ENCODE results near the gene XKR7.

Gene XKR7

DNA sequence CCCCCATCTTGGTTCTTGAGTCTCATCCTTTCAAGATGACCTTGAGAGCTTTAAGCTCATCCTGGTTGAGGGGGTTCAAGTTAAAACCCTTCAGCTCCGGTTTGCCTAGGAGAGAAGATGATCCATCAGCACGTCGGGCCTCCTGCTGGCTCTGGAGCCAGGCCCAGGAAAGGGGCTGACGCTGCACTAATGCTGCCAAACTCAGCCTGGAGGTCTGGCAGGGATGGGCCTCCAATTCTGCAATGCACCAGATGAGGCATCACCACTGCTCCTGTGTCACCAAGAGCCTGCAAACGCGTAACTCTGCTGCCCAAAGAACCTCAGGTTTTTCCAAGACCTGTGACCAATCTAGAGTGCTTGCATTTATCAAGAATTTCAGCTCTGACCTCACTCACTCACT is 22.2 kb upstream of the XKR7 start:
- DNase-seq, result no peak

DNA sequence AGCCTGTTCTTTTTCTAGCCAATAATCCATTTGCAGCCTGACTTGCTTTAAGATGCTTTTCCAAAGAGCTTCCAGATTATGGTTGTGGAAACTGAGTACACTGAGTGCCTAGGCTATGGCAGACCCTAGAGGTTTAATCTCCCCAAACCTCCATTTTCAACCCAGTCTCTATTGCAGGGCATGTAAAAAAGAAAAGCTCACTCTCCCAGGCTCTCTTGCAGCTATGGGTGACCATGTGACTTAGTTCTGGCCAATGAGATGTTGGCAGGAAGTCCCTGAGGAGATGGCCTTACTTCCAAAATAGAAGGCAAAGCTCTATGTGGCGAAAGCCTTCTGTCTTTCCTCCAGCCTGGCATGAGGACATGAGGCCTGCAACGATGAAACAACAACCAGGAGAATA is 19.9 kb upstream of the XKR7 start:
- no peak for DNase-seq

DNA sequence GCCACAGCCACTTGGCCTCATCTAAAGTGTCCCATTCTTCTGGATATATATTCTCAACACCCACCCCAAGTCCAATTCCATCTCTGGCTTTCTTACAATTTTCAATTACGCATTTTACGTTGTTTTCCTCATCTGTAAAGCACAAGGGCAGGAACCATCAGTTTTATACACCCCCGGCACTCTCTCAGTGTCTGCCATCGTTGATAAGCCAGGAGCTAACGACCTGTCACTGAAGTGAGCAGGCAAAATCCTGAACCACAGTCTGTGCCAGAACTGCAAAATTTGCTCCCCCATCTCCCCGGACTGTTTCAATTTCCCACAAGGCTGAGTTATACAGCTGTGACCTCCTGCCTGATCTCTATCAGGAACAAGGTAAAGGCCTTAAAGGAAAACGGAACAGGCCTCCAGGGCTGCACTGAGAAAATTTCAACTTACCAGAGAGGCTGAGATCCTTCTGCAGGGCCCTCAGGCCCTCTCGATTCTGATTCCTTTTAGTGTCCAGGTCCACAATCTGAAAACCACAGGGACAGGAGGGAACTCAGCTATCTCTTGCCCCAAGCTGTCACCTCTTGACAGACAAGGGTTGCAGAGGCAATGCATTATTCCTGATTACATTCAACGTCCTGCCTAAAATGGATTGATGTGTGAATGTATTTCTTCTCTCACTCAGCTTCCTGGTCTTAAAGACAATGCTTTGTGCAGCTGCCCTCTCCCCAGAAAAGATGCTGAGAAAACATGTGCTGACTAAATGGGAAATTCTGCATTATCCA is 17.9 kb upstream of the XKR7 start:
- DNase-seq, result no peak

DNA sequence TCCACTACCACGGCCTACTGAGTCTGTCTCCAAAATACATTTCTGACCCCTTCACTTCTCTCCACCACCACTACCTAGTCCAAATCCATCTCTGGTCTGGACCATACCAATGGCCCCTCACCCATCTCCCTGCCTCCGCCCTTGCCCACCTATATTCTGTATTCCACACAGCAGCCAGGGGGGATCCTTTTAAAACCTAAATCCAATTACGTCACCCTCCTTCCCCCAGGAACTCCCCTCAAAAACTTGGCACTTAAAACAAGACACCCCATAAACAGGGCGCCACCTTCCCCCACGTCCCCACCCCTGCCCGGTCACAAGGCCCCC is 16.8 kb upstream of the XKR7 start:
- no peak for DNase-seq

DNA sequence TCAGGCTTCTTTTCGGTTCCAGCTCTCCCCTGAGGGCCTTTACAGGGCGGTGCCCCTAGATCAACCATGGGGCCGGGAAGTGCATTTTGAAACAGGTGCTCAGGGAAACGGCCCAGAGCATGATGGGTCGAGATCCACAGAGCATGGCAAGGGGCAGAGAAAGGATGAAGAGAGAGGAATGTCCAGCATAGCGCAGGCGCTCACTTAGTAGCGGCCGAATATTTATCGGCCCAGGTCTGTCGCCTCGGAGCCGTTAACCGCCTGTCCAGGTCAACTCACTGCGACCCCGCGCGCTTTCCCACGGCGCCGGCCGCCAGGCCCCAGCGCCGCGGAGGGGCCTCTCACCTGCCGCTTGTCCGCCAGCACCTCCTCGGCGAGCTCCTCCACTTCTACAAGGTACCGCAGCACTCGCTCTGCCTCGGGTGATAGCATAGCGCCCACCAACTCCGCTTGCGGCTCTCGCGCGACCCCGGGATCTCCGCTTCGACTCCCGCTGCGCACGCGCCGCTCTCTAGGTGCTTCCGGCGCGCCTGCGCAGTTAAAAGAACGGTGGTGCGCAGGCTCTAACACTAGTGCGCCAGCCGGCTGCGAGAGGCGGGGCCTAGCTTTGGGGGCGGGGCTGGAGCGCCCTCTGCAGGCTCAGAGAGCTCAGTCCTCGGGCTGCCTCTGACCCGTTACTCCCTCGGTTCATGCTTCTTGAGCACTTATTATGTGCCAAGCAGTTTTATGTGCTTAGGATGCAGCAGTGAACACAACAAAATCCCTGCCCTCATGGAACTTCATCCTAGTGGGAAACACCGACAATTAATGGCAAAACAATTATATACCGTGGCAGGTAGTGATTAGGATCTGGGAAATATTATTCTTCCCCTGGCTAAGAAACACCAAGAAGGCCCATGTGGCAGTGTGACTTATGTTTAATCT is 16.2 kb upstream of the XKR7 start, which contains the start of gene PDRG1:
PDRG1 (minus strand) TSS at position 517 of the 924 bp plus-strand sequence; CDS start at position 432, 85 bp downstream.
- DNase-seq, result peak; percentile 99

DNA sequence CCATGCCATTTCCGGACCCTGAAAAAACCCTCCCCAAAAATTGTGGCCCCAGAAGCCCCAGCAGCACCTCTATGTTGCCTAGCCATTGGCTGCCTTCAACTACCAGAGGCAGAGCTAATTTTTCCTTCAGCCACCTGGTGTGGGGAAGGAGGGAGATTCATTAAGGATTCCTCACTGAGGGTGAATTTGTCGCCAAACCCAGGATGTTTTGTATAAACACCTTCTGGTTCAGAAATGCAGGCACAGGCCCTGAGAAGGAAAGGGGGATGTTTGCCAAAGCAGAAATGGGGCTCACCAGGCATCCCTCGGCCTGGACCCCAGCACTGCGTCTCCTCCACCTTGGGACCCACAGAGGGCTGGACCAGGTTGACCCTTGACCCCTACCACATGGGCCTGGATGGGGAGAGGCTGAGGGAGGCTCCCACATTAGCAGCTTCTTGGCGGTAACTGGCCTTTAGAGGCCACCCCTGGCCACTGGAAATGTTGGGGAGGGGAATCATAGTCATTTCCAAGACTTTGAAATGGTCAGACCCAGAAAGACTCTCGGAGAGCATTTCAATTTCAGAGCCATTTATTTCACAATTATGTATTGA is 14.3 kb upstream of the XKR7 start:
- no peak for DNase-seq

DNA sequence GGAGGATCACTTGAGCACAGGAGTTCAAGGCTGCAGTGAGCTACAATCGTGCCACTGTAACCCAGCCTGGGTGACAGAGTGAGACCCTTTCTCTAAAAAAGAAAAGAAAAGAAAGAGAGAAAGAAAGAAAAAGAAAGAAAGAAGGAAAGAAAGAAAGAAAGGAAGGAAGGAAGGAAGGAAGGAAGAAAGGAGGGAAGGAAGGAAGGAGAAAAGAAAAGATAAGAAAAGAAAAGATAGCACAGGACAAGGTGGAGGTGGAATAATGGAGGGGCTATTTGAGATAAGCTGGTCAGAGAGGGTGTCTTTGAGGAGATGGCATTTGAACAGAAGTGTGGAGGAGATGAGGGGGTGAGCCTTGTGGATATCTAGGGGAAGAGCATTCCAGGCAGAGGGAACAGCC is 13.5 kb upstream of the XKR7 start:
- no peak for DNase-seq

DNA sequence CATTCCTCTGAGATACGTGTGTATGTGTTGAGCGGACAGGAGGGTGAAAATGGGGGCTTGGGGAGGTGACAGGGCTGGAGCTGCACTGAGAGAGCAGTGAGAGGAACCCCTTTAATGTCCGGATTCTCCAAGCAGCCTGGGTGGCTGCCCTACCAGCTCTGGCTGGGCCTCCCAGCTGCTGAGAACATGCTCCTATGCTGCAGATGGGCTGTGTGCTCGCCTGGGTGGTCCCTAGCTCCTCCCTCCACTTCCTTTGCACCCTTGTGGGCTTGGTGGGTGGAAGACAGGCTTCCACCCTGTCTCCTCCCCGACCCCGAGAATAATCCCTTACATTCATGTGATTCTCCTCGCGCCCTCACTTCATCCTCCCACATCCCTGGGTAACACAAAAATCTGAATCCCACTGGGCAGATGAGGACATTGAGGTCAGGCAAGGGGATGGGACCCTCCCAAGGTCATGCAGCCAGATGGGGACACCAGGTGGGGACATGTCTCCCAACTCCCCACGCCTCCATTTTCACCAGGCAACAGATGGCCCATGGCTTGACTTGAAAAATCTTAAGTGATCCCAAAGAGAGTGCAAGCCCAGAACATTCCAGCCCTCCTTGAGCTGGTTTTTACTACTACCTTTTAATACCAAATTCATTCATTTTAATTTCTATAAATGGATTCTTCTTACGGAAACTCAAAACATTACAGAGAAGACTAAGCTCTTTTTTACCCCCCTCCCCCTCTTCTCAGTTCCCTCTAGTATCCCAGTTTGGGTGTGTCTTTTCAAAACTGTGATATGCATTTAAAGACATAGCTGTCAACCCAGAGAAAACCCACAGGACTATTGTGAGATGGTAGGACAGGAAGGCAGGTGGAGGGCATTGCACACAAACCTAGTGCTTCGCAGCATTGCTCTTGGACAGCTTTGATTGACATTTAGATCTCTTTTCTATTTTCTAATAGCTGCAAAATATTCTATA is 11.1 kb upstream of the XKR7 start:
- peak; percentile 75 for DNase-seq

DNA sequence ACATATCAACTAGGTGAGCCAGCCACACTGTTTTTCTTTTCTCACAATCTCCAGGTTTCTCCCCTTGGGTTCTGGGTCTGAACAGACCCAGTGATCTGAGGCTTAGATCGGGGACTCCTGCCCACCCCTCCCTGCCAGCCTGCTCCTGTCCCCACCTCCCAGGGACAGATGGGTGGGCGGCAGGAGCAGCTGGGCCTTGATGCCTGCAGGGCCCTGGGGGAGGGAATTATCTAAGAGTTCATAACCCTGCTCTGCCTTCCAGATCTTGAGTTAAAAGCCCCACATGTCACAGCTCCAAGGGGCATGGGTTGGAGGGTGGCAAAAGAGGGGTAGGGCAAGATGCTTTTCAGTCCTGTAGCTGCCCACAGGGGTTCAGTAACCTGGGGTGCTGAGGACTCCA is 5.2 kb upstream of the XKR7 start:
- DNase-seq, result peak; percentile 99

DNA sequence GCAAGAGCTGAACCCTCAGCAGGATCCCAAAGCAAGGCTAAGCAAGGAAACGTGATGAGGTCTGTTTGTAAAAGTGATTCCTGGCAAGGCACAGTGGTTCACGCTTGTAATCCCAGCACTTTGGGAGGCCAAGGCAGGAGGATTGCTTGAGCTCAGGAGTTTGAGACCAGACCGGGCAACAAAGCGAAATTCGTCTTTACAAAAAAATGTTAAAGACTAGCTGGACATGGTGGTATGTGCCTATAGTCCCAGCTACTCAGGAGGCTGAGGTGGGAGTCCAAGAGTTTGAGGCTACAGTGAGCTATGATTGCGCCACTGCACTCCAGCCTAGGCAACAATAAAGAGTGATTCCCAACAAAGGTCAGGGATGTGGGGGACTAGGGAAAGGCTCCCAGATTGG is 4.1 kb upstream of the XKR7 start:
- no peak for DNase-seq

DNA sequence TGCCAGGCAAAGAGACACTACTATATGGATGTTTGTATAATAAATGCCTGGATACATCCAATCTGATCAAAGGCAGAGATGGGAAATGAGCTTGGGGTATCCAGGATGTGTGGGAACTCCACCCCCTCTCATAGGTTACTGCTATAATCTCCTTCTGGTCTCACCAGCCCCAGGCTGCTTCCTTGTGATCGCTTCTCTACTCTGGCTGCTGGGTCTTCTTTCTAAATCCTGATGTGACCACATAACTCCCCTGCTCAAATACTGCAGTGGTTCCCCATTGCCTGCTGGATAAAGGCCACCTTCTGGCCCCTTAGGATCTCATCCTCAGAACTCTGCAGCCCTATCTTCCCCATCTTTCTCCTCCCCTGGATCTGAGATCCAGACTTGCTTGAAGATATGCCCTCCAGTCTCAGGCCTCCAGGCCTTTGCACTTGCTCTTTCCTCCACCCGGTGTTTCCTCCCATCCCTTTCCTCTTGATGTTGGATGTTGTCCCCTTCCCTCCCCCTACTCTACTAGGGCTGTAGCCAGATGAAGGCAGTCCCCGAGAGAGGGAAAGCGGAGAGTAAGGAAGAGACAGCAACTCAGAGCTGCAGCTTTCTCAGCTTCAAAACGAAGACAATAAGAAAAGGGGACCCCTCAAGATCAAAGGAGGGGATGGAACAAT is 828 bp upstream of the XKR7 start:
- DNase-seq, result peak; percentile 70

DNA sequence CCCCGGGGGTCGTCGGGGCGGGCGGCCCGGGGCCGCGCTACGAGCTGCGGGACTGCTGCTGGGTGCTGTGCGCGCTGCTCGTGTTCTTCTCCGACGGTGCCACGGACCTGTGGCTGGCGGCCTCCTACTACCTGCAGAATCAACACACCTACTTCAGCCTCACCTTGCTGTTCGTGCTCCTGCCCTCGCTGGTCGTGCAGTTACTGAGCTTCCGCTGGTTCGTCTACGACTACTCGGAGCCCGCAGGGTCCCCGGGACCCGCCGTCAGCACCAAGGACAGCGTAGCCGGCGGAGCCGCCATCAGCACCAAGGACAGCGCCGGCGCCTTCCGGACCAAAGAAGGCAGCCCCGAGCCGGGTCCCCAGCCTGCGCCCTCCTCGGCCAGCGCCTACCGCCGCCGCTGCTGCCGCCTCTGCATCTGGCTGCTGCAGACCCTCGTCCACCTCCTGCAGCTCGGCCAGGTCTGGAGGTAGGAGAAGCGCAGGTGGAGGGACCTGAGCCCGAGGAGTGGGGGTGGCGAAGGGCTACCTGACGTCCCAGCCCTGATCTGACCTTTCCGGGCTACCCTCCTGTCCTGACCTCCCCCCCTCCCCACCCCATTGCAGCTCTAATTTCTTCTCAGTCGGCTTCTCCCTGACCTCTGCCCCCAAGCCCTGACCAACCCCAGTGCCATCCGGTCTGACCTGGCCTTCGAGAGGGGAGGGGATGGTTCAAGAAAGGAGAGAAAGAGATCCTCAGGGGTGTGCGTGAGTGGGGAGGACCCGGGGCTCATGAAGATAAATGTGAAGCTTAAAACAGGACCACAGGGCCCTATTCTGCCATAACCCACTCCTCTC is 558 bp downstream of the XKR7 start:
- peak; percentile 71 for DNase-seq

DNA sequence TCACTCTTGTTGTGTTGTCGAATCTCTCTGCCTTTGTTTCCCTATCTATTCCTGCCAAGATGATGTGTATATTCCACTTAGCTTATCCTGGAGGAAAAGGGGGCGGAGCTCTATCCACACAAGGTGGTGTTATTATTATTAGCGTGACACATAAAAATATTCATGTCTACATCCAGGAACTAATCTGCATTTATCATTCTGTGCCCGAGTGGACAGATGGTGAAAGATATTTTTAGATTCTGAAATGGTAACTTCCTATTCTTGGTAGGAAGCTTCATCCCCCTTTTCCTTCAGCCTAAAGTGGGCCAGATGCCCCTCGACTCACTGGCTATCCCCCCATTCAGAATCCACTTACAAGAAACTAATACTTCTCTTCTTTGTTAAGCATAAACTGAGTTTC is 2.0 kb downstream of the XKR7 start:
- DNase-seq, result peak; percentile 20

DNA sequence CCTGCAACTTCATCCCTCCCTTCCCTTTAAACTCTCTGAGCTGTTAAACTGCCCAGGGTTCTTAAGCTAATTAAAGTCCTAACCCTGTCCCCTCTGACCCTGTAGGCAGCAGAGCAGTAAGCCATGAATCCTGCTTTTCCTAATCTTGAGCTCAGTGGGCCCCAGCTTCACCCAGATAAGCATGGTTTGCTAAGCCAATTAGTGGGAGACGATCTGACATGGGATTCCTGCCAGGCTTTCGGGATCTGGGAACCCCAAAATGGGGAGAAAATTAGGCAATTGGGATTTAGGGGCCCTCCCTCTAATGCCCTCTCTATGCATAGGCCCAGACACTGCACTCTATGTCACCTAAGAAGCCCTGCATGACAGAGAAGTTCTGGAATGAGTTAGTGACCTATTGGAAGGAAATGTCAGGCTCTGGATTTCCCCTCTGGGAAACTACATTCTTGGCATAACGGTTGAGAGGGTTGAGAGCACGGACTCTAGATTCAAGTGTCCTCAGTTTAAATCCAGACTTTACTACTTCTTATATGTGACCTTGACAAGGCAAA is 4.6 kb downstream of the XKR7 start:
- no peak for DNase-seq

DNA sequence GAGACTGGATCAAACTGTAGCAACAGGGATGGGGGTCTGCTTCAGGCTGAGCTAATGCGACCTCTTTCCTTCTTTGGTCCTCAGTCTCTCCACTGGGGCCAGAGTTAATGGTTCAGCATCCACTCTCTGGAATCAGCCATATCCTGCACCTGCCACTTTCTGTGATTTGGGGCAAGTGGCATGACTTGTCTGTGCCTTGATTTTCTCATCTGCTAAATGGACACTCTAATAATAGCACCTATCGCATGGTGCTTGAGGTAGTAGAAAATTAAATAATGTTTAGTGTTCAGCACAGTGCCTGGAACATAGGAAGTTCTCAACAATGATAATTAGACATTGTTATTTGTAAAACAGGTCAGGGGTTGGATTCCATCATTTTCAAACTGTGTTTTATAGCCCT is 6.3 kb downstream of the XKR7 start:
- DNase-seq, result no peak

DNA sequence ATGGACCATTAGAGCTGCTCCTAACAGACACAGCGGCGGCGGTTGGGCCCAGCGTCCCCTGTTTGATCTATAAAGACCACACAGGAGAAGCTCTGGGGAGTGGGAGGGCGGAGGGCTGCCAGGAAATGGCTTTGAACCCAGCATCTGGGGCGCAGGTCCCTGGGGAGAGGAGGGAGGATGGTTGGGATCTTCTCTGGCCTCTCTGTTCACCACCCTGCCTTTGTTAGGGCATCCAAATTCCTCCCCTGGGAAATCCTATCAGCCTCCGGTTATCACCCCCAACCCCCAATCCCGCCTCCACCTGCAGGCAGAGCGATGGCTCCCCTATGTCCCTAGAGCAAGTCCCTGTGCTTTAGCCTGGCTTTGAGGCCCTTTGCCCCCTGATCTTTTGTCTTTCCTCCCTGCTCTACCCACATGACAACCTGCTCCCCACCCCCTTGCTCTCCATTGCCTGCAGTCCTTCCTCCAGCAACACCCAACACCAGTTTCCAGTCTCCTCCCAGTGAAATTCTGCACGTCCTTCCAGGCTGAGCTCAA is 7.1 kb downstream of the XKR7 start:
- peak; percentile 74 for DNase-seq

DNA sequence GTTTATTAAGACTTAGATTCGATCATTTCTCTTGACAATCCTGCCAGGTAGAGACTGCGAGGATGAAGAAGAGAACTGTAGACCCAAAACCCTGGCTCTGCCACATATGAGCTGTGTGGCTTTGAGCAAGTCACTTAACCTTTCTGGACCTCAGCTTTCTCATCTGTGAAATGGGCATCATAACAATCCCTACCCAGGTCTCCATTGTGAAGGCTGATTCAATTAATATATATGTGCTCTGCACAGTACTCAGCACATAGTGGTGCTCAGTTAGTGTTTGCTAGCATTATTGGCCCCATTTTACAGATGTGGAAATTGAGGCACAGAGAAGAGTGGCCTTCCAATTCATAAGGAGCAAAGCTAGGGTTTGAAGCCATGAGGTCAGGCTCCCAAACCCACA is 7.9 kb downstream of the XKR7 start:
- no peak for DNase-seq

DNA sequence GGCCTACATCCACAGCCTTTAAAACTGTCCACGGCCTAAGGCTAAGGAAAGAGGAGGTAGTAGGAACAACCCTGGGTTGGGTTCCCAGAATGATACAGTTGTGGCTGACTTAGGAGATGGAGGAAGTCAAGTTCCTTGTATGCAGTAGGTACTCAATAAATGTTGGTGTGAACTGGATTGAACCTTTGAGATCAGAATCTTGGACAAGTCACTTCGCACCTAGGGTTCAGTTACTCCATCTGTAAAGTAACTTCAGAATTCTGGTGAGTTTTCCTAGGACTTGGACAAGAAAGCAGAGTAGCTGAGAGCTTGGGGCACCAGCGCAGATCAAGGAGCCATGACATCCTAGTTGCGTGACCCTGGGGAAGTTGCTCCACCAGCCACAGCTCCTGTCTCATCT is 9.1 kb downstream of the XKR7 start:
- no peak for DNase-seq

DNA sequence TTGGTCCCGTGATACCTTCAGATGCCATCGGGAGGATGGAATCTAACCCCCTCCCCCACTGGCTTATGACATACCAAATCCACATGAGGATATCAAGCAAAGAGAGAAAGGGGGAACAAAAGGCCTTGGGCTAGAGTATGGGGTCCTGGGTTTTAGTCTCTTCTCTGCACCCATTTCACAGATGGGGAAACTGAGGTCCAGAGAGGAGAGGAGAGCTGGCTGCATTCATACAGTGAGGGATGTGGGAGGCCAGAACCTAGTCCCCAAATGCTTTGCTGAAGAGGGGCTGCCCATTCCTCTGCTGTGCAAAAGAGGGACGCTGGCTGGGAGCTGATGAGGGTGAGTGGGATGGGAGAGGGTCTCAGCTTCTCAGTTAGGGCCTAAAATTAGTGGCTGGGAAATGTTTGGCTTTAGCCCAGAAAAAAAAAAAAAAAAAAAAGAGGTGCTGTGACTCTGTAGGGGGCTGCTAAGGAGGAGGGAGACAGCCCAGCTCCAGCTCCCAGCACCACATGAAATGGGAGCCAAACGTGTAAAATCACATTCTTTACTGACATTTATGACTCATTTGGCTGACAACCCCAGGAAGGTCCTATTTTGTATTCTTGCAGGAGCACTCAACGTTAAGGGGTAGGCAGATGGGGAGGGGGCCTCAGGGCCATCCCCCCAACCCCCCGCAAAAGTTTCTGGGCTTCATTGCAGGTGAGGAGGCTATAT is 11.9 kb downstream of the XKR7 start:
- no peak for DNase-seq

DNA sequence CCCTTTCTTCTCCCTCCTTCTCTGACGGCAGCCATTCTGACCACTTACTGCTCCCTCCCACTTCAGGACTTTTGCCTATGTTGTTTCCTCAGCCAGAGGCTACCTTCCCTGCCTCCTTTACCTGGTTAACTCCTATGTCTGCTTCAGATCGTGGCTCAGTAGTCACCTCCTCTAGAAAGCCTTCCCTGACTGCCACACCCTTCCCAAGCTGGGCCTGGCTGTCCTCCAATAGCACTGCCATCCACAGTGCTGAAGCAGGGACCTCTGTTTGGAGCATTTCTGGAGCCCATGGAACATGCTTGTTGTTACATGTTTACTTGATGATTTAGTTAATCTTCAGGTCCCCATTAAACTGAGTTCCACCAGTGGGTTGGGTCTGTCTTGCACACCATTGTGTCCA is 13.8 kb downstream of the XKR7 start:
- DNase-seq, result no peak

Data from NCI-H69 (cell line).